ENCODE data around the gene BRD4.

Gene BRD4

DNA sequence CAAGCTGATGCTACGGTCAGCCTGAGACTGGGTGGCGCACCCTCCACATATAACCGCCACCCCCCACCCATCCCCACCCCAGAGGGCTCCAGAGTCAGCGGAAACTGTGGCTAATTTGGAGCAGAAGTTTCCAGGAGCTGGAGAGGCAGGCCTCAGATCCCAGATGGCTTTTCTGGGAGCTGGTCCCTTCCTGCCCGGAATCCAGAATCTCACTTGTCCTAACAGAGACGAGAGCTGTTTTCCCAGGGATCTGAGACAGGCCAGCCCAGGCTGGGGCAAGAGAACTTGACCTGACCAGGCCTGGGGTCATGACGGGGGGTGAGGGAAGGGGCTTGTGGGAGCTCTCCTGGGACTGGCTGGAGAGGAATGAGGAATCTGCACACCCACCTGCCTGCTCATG lies 106.6 kb downstream of the BRD4 start:
- no peak for DNase-seq (ENCODE audit: low spot score)

GRCh38 chr19:15223649-15224361 lies 108.5 kb downstream of the BRD4 start:
- no peak for DNase-seq (ENCODE audit: low spot score)

DNA sequence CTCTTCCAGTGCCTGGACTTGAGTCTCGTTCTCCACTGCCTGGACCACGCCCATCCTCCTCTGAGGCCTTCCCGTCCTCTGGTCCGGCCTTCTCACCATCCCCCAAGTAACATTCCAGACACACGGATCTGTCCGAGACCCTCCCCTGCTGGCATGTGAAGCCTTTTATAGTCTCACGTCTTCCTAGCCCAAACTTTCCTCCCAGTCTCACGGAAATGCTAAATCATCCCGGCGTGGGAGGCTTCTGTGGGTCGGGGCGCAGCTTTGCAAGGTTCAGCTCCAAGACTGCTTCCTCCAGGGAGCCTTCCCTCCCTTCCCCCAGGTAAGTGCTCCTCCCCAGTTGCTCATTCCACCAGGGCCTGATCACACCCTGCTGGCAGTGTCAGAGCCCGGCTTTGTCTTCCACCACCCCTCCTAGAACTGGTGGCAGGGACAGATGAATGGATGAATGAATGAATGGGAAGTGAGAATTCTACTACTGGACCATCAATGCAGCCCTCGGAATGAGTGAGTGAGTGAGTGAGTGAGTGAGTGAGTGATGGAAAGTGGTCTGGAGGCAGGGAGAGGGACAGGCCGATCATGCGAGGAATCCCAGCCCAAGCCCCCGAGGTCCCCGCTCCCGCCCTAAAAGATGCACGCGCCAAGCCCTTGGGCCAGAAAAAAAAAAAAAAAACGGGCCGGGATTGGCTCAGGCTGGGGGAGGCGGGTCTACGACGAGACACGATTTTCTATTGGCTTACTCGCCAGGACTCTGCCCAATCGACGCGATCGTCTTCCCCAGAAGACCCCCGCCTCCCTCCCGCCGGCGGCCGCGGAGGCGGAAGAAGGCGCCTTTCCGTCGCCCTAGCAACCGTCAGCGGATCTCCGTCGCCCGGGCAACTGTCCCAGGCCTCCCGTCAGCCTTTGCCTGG lies 109.3 kb downstream of the BRD4 start:
- peak; percentile 80 for DNase-seq (ENCODE audit: low spot score)

- no peak for DNase-seq (ENCODE audit: low spot score)
Measured at GRCh38 chr19:15220833-15221232, 111.5 kb downstream of the BRD4 start.

DNA sequence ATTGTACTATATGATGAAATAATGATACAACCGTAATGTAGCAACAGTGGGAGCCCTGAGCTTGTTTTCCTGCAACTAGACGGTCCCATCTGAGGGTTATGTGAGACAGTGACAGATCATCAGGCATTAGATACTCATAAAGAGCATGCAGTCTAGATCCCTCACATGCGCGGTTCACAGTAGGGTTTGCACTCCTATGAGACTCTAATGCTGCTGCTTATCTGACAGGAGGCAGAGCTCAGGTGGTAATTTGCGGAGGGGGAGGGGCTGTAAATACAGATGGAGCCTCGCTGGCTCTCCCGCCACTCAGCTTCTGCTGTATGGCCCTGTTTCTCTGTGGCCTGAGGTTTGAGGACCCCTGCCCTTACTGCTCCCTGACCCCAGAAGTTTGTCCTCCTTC lies 113.8 kb downstream of the BRD4 start:
- no peak for DNase-seq (ENCODE audit: low spot score)

GRCh38 chr19:15216363-15216762 lies 116.0 kb downstream of the BRD4 start:
- DNase-seq (ENCODE audit: low spot score) = no peak

DNA sequence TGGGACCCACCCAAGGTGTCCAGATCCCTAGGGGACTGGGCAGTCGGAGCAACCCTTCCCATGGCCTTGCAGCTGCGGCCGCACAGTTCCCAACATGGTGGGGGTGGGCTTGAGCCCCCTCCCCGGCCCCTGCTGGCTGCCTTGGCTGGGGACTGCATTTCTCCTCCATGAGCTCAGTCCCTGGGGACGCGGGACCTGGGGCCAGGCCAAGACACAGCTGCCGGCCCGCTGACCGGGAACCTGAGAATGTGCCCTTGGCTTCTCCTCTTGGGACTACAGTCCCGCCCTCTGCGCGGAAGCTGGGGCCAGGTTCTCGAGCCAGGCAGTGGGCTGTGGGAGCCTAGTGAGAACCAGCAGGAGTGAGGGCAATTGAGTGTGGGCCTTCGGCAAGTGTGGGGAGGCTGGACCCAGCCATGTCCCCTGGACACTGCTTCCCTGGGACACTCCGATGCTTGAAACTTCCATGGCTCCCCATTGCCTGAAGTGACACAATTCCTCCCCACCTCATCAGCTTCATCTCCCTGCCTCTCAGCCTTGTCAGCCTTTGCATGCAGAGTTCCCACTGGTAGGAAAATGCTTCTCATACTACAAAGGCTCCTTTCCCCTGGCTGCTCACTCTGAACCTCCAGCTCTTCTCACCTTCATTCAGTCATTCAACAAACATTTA lies 118.5 kb downstream of the BRD4 start:
- no peak for DNase-seq (ENCODE audit: low spot score)

- DNase-seq (ENCODE audit: low spot score) = no peak
Measured at GRCh38 chr19:15212711-15213110, 119.6 kb downstream of the BRD4 start.

- no peak for DNase-seq (ENCODE audit: low spot score)
Measured at GRCh38 chr19:15210323-15210781, 122.0 kb downstream of the BRD4 start.

DNA sequence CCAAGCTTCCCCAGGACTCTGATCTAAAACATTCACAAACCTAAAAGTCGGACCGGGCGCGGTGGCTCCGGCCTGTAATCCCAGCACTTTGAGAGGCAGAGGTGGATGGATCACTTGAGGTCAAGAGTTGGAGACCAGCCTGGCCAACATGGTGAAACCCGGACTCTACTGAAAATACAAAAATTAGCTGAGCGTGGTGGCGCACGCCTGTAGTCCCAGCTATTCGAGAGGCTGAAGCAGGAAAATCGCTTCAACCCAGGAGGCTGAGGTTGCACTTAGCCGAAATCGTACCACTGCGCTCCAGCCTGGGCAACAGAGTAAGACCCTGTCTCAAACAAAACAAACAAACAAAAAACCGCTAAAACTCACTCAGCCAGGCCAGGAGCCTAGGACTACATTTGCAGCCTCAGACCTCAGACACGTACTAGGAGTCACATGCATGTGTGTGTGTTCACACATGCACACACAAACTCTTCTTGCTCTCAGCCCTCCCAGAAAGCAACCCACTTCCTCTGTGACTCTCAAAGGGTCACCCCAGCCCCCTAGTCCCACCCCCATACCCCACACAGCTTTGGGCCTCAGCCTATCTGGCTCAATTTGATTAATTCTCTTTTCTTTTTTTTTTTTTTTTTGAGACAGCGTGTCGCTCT lies 130.8 kb downstream of the BRD4 start:
- DNase-seq (ENCODE audit: low spot score) = no peak

GRCh38 chr19:15200553-15201364 lies 131.6 kb downstream of the BRD4 start, which contains the start of gene NOTCH3:
TSS of gene NOTCH3 (minus strand) at chr19:15200995. CDS start at chr19:15200905, 90 bp downstream.
- DNase-seq (ENCODE audit: low spot score) = no peak

GRCh38 chr19:15199661-15200552 lies 132.4 kb downstream of the BRD4 start:
- DNase-seq (ENCODE audit: low spot score) = no peak

DNA sequence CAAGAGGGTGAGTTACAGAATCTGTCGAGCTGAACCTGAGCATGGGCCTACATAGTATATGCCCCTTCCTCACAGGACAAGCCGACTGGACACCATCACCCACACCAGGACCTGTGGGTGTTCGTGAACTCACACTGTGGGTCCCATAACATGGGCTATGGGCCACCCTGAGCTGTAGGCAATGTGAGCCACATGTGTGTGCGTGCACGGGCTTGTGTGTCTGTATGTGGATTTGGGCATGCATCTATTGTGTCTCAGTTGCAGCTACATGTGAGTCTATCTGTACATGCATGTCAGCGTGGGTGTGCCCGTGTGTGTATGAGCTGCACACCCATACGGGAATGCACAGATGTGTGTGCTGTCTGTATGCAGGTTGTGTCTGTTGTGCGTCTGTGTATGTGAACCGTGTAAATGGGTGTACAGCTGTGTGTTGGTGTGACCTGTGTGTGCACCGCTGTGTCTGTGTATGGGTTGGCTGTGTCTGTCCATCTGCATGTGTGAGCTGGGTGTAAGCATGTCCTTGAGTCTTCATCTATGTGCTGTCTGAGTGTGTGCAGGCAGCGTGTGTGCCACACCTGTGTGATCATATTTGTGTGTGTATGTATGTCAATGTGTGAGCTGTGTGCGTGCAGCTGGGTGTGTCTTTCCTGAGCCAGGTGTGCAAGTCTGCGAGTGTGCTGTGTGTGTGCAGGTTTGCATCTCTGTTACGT lies 133.2 kb downstream of the BRD4 start:
- DNase-seq (ENCODE audit: low spot score) = no peak

DNA sequence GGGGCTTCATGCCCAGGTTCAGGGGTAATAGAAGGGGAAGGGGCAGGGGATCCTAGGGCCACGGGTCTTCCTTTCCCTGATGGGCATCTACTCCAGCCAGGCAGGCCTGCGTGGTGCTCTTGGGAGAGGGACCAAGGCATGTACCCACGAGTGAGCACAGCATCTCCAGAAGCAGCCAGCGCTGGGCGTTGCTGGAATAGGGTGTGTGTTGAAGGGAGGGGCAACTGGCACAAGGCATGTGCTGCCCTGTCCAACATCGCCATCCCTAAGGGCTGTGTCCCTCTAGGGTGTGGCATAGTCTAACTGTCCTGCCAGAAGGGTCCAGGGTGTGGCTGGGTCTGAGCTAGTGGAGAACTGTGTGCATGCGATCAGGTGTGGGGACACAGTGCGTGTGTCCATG lies 134.4 kb downstream of the BRD4 start:
- DNase-seq (ENCODE audit: low spot score) = no peak

GRCh38 chr19:15197275-15197941 lies 134.9 kb downstream of the BRD4 start:
- DNase-seq (ENCODE audit: low spot score) = no peak

GRCh38 chr19:15196360-15197005 lies 135.9 kb downstream of the BRD4 start:
- no peak for DNase-seq (ENCODE audit: low spot score)

DNA sequence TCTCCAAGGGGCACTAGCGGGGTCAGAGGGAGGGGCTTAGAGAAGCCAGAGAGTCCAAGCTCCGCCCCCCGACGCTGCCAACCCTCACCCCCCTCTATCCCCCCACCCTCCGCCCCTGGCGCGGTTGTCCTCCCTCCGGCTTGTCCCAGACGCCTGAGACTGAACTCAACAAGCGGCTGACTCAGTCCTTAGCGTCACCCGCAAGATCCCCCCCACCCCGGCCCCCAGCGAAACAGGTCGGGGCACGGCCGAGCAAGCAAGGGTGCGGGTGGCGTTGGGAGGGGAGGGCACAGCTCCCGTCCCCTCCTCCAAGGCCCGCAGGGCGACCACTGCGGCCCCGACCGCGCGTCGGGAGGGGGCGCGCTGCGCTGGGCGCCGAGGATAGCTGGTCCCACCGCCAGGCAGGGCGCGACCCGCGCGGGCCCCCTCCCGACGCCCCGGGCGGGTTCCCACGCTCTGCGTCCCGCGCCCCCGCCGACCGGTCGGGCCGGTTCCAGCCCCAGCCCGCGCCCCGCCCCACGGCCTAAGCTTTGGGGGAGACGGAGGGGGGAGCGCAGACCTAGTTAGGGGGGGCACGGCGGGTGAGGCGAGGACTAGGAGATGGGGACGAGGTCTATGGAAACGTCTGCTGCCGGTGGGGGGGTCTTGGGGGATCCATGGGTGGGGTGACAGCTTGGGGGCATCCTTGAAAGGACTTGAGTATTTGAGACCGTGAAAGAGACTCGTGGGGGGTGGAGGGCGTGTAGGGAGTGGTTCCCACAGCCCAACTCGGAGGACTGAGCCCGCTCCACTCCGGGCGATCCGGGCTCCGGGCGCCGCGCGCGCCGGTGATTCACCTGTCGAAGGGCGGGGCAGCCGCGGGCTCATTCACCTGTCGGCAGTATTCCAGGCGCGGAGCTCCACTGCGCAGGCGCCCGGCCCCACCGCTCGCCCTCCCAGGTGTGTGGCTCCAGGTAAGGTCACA lies 136.7 kb downstream of the BRD4 start:
- DNase-seq (ENCODE audit: low spot score) = no peak
